PFSK-1 (cell line): ENCODE measurements around the gene NIPA2.

Experiments
- POLR2AphosphoS5 ChIP-seq: IDR thresholded peaks from 2 replicates; pipeline ENCODE4 v1.6.1; 2012; ENCODE audit warnings: low read depth, mild to moderate bottlenecking, control low read depth, low read length, moderate library complexity
- TAF1 ChIP-seq: IDR thresholded peaks from 2 replicates; pipeline ENCODE4 v1.6.1; 2012; ENCODE audit warnings: low read length, control low read depth, borderline replicate concordance; ENCODE audit not compliant: insufficient read depth

- TF ChIP-seq TAF1 (no peak), POLR2AphosphoS5 (no peak)
These were observed 24.6 kb upstream of the NIPA2 start for GRCh38 chr15:22813844-22814243.
